ENCODE measurements around the gene CLDN18. TPM values are rescaled to one million over a fixed set of nuclear protein-coding genes. Genes with fewer than 3 reads are reported as not detected.

Gene CLDN18
- total RNA-seq, 1 experiment from 2014 or later = 0.17 TPM

DNA sequence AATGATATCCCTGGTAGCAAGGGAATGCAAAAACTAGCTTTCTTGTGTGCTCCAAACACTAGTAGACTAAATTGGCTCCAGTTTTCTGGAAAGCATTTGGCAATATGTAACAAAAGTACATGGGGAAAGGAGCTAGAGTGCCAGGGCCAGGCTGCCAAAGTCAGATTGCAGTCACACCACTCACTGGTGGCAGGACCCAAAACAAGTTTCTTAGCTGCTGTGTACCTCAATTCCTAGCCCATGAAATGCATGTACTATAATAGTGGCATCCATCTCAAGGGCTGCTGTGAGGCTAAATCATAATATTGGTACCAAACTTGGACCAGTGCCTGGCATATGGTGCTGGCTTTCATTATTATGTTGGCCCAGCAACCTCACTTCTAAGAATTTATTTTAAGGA lies 49.3 kb downstream of the CLDN18 start:
- H3K4me3 ChIP-seq (replicated peaks in 1 of 2; ENCODE audit: low read depth in 1 of 2, low read length in 2 of 2) = no peak overlapping the region
- no peak for ATAC-seq
- H3K9ac ChIP-seq (ENCODE audit: low read length) = no peak overlapping the region
- H3K4me1 ChIP-seq (ENCODE audit: control insufficient read depth in 1 of 2, insufficient read depth in 2 of 2, low read length in 2 of 2) = no peaks in the 10 kb centered on the region
- RAD21 ChIA-PET (ENCODE audit: low non-redundant PET in 1 of 2, low total read pairs in 2 of 2, uncharacterized antibody in 2 of 2, unreplicated experiment in 2 of 2) = no interaction called here
- H3K4me2 ChIP-seq (ENCODE audit: low read length) = no peak overlapping the region
- TF ChIP-seq JUND (IDR thresholded peaks at IDR 0.05) (no peak), SP1 (IDR thresholded peaks at IDR 0.05; ENCODE audit: low read depth) (no peak), RAD21 (IDR thresholded peaks at IDR 0.05; ENCODE audit: low read depth) (no peak), CBX3 (IDR thresholded peaks at IDR 0.05; ENCODE audit: low read depth) (no peak), YY1 (IDR thresholded peaks at IDR 0.05; ENCODE audit: extremely low read depth, insufficient replicate concordance, low read depth, low read length) (no peak), FOSL1 (IDR thresholded peaks at IDR 0.05; ENCODE audit: low read depth) (no peak), ZFX (IDR thresholded peaks at IDR 0.05) (no peak), POLR2AphosphoS5 (IDR thresholded peaks at IDR 0.05; ENCODE audit: low read depth, low read length) (no peak), EZH2phosphoT487 (IDR thresholded peaks at IDR 0.05; ENCODE audit: borderline replicate concordance) (no peak), CEBPB (IDR thresholded peaks at IDR 0.05; ENCODE audit: low read depth) (no peak), SIN3A (IDR thresholded peaks at IDR 0.05; ENCODE audit: low read depth) (no peak), POLR2A (IDR thresholded peaks at IDR 0.05; ENCODE audit: borderline replicate concordance, extremely low read depth, insufficient read depth, insufficient read length) (no peak), EZH2 (IDR thresholded peaks at IDR 0.05) (no peak), TCF7L2 (IDR thresholded peaks at IDR 0.05; ENCODE audit: borderline replicate concordance, extremely low read depth, insufficient read depth, insufficient read length) (no peak), SRF (IDR thresholded peaks at IDR 0.05; ENCODE audit: low read depth) (no peak)
- TF ChIP-seq, protein P1, sequence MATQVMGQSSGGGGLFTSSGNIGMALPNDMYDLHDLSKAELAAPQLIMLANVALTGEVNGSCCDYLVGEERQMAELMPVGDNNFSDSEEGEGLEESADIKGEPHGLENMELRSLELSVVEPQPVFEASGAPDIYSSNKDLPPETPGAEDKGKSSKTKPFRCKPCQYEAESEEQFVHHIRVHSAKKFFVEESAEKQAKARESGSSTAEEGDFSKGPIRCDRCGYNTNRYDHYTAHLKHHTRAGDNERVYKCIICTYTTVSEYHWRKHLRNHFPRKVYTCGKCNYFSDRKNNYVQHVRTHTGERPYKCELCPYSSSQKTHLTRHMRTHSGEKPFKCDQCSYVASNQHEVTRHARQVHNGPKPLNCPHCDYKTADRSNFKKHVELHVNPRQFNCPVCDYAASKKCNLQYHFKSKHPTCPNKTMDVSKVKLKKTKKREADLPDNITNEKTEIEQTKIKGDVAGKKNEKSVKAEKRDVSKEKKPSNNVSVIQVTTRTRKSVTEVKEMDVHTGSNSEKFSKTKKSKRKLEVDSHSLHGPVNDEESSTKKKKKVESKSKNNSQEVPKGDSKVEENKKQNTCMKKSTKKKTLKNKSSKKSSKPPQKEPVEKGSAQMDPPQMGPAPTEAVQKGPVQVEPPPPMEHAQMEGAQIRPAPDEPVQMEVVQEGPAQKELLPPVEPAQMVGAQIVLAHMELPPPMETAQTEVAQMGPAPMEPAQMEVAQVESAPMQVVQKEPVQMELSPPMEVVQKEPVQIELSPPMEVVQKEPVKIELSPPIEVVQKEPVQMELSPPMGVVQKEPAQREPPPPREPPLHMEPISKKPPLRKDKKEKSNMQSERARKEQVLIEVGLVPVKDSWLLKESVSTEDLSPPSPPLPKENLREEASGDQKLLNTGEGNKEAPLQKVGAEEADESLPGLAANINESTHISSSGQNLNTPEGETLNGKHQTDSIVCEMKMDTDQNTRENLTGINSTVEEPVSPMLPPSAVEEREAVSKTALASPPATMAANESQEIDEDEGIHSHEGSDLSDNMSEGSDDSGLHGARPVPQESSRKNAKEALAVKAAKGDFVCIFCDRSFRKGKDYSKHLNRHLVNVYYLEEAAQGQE (IDR thresholded peaks at IDR 0.05; ENCODE audit: low read depth) = no peak
- TF ChIP-seq, protein P2, sequence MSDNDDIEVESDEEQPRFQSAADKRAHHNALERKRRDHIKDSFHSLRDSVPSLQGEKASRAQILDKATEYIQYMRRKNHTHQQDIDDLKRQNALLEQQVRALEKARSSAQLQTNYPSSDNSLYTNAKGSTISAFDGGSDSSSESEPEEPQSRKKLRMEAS (IDR thresholded peaks at IDR 0.05) = no peak
- TF ChIP-seq, protein P3, sequence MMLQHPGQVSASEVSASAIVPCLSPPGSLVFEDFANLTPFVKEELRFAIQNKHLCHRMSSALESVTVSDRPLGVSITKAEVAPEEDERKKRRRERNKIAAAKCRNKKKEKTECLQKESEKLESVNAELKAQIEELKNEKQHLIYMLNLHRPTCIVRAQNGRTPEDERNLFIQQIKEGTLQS (IDR thresholded peaks at IDR 0.05) = no peak
- H3K9me3 ChIP-seq (ENCODE audit: control insufficient read depth in 1 of 2, insufficient read depth in 1 of 2, low read depth in 1 of 2, low read length in 2 of 2) = no peaks in the 10 kb centered on the region
- no peaks in the 10 kb centered on the region for H3K9me2 ChIP-seq (ENCODE audit: insufficient read depth)
- H3K27ac ChIP-seq (ENCODE audit: low read depth, low read length) = no peak overlapping the region
- H3K79me2 ChIP-seq (ENCODE audit: insufficient read depth, low read length) = no peaks in the 10 kb centered on the region
- 0 out of 4 replicates have a peak, but pooled peaks cover 0 to 3% of the 10 kb centered on the region in 2 experiments for H3K36me3 ChIP-seq (ENCODE audit: control insufficient read depth in 1 of 2, insufficient read depth in 2 of 2, low read length in 2 of 2)
- POLR2A ChIA-PET = no interaction called here
- no peaks in the 10 kb centered on the region for H3K27me3 ChIP-seq (ENCODE audit: insufficient read depth, low read length)
- intact Hi-C loops (cut with micrococcal nuclease) = no loop called here
- no peaks in the 10 kb centered on the region for H4K20me1 ChIP-seq (ENCODE audit: insufficient read depth)
- BruUV-seq (replicated peaks) = no TSS peak
- CTCF ChIA-PET = no interaction called here
- DNase-seq (ENCODE audit: low read depth, low spot score) = no peak
- H2AFZ ChIP-seq (ENCODE audit: low read depth, low read length, poor library complexity, severe bottlenecking) = no peak overlapping the region

Data from HCT116 (cell line).